H1 (cell line): Measurements from ENCODE around the gene C1QTNF1. TPM values are rescaled to one million over a fixed set of nuclear protein-coding genes. Genes with fewer than 3 reads are reported as not detected.

Source experiments
- CTCF ChIA-PET: fragments of 300-600 bp; sonication (Branson Sonifier 250); formaldehyde crosslinking; loops from one replicate; lab custom pipeline; 2021; ENCODE audit not compliant: partially characterized antibody; lab: Charles Lee
- POLR2A ChIA-PET: fragments of 300-600 bp; sonication (Branson Sonifier 250); formaldehyde crosslinking; loops from one replicate; lab custom pipeline; 2021; ENCODE audit warnings: inconsistent platforms; ENCODE audit not compliant: partially characterized antibody; lab: Charles Lee
- DNase-seq, 2 experiments: peaks; one replicate each; pipeline versions ENCODE4 v3.0.0 to v3.0.0-alpha.2; 2010 to 2022; ENCODE audit warnings: low spot score in 2 of 2, low read depth in 1 of 2, mixed read lengths in 1 of 2
- FAIRE-seq: peaks from 2 replicates; lab custom pipeline; 2011; peaks lifted over from hg19 to GRCh38; lab: Jason Lieb, UNC
- H2AFZ ChIP-seq: 2 replicates; pipeline ENCODE4 v1.8.1; 2012; ENCODE audit warnings: low read length, inconsistent platforms
- H2AK5ac ChIP-seq: 2 replicates; pipeline ENCODE4 v1.6.1; 2013; ENCODE audit warnings: low read depth, low read length
- H2BK120ac ChIP-seq: replicated peaks from 2 replicates; pipeline ENCODE3; 2013; ENCODE audit warnings: low read depth, low read length, inconsistent platforms
- H2BK12ac ChIP-seq: 2 replicates; pipeline ENCODE4 v1.6.1; 2013; ENCODE audit warnings: low read depth, low read length
- H2BK15ac ChIP-seq: 2 replicates; pipeline ENCODE4 v1.6.1; 2013; ENCODE audit warnings: low read length
- H2BK20ac ChIP-seq: 2 replicates; pipeline ENCODE4 v1.6.1; 2013; ENCODE audit warnings: low read length
- H2BK5ac ChIP-seq: 2 replicates; pipeline ENCODE4 v1.6.1; 2013; ENCODE audit warnings: low read depth, low read length
- H3K14ac ChIP-seq: 2 replicates; pipeline ENCODE4 v1.6.1; 2013; ENCODE audit warnings: inconsistent platforms; ENCODE audit not compliant: insufficient read length
- H3K18ac ChIP-seq: 2 replicates; pipeline ENCODE4 v1.6.1; 2013; ENCODE audit warnings: low read length; ENCODE audit errors: extremely low read depth
- H3K23ac ChIP-seq: 2 replicates; pipeline ENCODE4 v1.6.1; 2013; ENCODE audit warnings: inconsistent platforms; ENCODE audit not compliant: insufficient read length
- H3K23me2 ChIP-seq: 2 replicates; pipeline ENCODE4 v1.6.1; 2013; ENCODE audit warnings: low read depth, low read length
- H3K27ac ChIP-seq: 2 replicates; pipeline ENCODE4 v1.6.1; 2011; ENCODE audit warnings: low read depth, low read length, inconsistent platforms
- H3K27me3 ChIP-seq, 4 experiments: replicated peaks in 1 of 4; 1 replicate in 1 of 4; 2 replicates in 3 of 4; pipeline versions ENCODE4 v1.6.1 to v1.8.1; 2011 to 2013; ENCODE audit warnings: low read length in 3 of 4, mild to moderate bottlenecking in 3 of 4, inconsistent platforms in 2 of 4, mixed read lengths in 2 of 4, moderate library complexity in 1 of 4; ENCODE audit not compliant: control insufficient read depth in 3 of 4, insufficient read depth in 3 of 4; ENCODE audit errors: extremely low read depth in 1 of 4
- H3K36me3 ChIP-seq, 4 experiments: 2 replicates each; pipeline versions ENCODE4 v1.6.1 to v1.8.1; 2011 to 2013; ENCODE audit warnings: mild to moderate bottlenecking in 4 of 4, low read length in 3 of 4, moderate library complexity in 2 of 4, control low read depth in 1 of 4, inconsistent platforms in 1 of 4; ENCODE audit not compliant: insufficient read depth in 4 of 4, control insufficient read depth in 2 of 4
- H3K4ac ChIP-seq: replicated peaks from 2 replicates; pipeline ENCODE3; 2013; ENCODE audit warnings: low read length, low read depth, mixed read lengths, inconsistent platforms; ENCODE audit not compliant: insufficient read length
- H3K4me1 ChIP-seq, 4 experiments: replicated peaks in 1 of 4; 1 replicate in 1 of 4; 2 replicates in 3 of 4; pipeline versions ENCODE4 v1.6.1 to v1.8.1; 2011 to 2013; ENCODE audit warnings: low read length in 3 of 4, inconsistent platforms in 2 of 4, mixed read lengths in 1 of 4; ENCODE audit not compliant: insufficient read depth in 4 of 4, control insufficient read depth in 3 of 4
- H3K4me2 ChIP-seq, 2 experiments: 2 replicates each; pipeline versions ENCODE4 v1.6.1 to v1.8.1; 2011 to 2013; ENCODE audit warnings: low read depth in 2 of 2, low read length in 2 of 2, control low read depth in 1 of 2, inconsistent platforms in 1 of 2, mild to moderate bottlenecking in 1 of 2; ENCODE audit not compliant: insufficient read depth in 1 of 2
- H3K4me3 ChIP-seq, 4 experiments: fragments of 200-600, 300-600 bp in 1 of 4; sonication (generic), shearing (Covaris generic), sonication (Bioruptor Twin) in 1 of 4; 2 replicates each; pipeline versions ENCODE4 v1.5.1 to v1.8.1; 2011 to 2016; ENCODE audit warnings: low read length in 4 of 4, low read depth in 3 of 4, control low read depth in 2 of 4, inconsistent platforms in 2 of 4, mild to moderate bottlenecking in 2 of 4, mixed read lengths in 1 of 4, moderate library complexity in 1 of 4; ENCODE audit not compliant: insufficient read depth in 2 of 4; ENCODE audit errors: extremely low read depth in 1 of 4
- H3K56ac ChIP-seq: replicated peaks from 2 replicates; pipeline ENCODE3; 2013; ENCODE audit warnings: low read depth, mild to moderate bottlenecking, mixed read lengths, low read length, inconsistent platforms; ENCODE audit not compliant: insufficient read length
- H3K79me1 ChIP-seq: 2 replicates; pipeline ENCODE4 v1.6.1; 2013; ENCODE audit warnings: low read depth, low read length, control low read depth
- H3K79me2 ChIP-seq, 2 experiments: 2 replicates each; pipeline versions ENCODE4 v1.6.1 to v1.8.1; 2012 to 2013; ENCODE audit warnings: low read length in 2 of 2, mild to moderate bottlenecking in 2 of 2, inconsistent platforms in 1 of 2; ENCODE audit not compliant: insufficient read depth in 2 of 2, control insufficient read depth in 1 of 2
- H3K9ac ChIP-seq, 4 experiments: replicated peaks in 1 of 4; 1 replicate in 1 of 4; 2 replicates in 3 of 4; pipeline versions ENCODE4 v1.6.1 to v1.8.1; 2011 to 2013; ENCODE audit warnings: low read depth in 3 of 4, low read length in 3 of 4, control low read depth in 2 of 4, mild to moderate bottlenecking in 2 of 4, moderate library complexity in 2 of 4, inconsistent platforms in 1 of 4; ENCODE audit errors: extremely low read depth in 1 of 4
- H3K9me3 ChIP-seq, 2 experiments: 2 replicates each; pipeline versions ENCODE4 v1.6.1 to v1.8.1; 2012 to 2013; ENCODE audit warnings: mild to moderate bottlenecking in 2 of 2, moderate library complexity in 2 of 2, control low read depth in 1 of 2, inconsistent platforms in 1 of 2, low read depth in 1 of 2, low read length in 1 of 2, mixed read lengths in 1 of 2; ENCODE audit not compliant: insufficient read depth in 2 of 2
- H4K20me1 ChIP-seq, 2 experiments: replicated peaks in 1 of 2; 2 replicates each; pipeline versions ENCODE3 to v1.8.1; 2011 to 2013; ENCODE audit warnings: inconsistent platforms in 2 of 2, low read length in 2 of 2, mild to moderate bottlenecking in 1 of 2; ENCODE audit not compliant: insufficient read depth in 2 of 2, control insufficient read depth in 1 of 2
- H4K5ac ChIP-seq: 2 replicates; pipeline ENCODE4 v1.6.1; 2013; ENCODE audit warnings: low read length, low read depth, mixed read lengths, inconsistent platforms; ENCODE audit not compliant: insufficient read length
- H4K8ac ChIP-seq: 2 replicates; pipeline ENCODE4 v1.8.0; 2013; ENCODE audit warnings: mild to moderate bottlenecking, moderate library complexity, low read length, inconsistent platforms; ENCODE audit not compliant: insufficient read depth; ENCODE audit errors: extremely low read depth
- H4K91ac ChIP-seq: replicated peaks from 2 replicates; pipeline ENCODE3; 2013; ENCODE audit warnings: low read length, mixed read lengths, inconsistent platforms; ENCODE audit not compliant: insufficient read length
- BCL11A ChIP-seq, 2 experiments: IDR thresholded peaks; one replicate each; pipeline ENCODE4 v1.6.1; 2011; ENCODE audit warnings: low read depth in 2 of 2, low read length in 2 of 2, mild to moderate bottlenecking in 2 of 2
- CREB1 ChIP-seq: IDR thresholded peaks from 2 replicates; pipeline ENCODE4 v1.6.1; 2012; ENCODE audit warnings: inconsistent platforms
- POU5F1 ChIP-seq: IDR thresholded peaks from 2 replicates; pipeline ENCODE4 v1.6.1; 2011; ENCODE audit warnings: low read depth, mild to moderate bottlenecking, low read length, moderate library complexity
- WGBS, 2 experiments: shearing (Covaris generic) in 1 of 2; methylation state at CpG; one replicate each; pipeline versions ENCODE4 v1.1.6 to v1.1.7; 2013 to 2015; ENCODE audit warnings: low lambda C conversion rate in 2 of 2, mixed read lengths in 2 of 2, inconsistent platforms in 1 of 2, low coverage in 1 of 2, missing lambda C conversion rate in 1 of 2; ENCODE audit not compliant: insufficient replicate concordance in 2 of 2, insufficient coverage in 1 of 2, insufficient read length in 1 of 2; ENCODE audit errors: extremely low coverage in 1 of 2, missing lambda C conversion rate in 1 of 2; 5-methylcytosine and 5-hydroxymethylcytosine counted together
- polyA plus RNA-seq, 7 experiments: library from polyadenylated mRNA; depleted of rRNA in 3 of 7; stranded (reverse) in 5 of 7; unstranded in 2 of 7; fragments of >200 nt in 5 of 7; fragments of 200-250 nt in 2 of 7; gene quantifications; 1 replicate in 5 of 7; 2 replicates in 1 of 7; 4 replicates in 1 of 7; pipeline versions ENCODE4 v1.2.1 to v1.2.3, GENCODE V29; 2011 to 2013; ENCODE audit warnings: missing spikeins in 2 of 7, mixed read lengths in 2 of 7
- total RNA-seq: library from RNA; stranded (reverse); fragmentation: NEBNext Ultra II Directional; extraction: Animal tissue kit (Norgen Biotek cat#: 25700); gene quantifications from 2 replicates; pipeline ENCODE4 v1.2.1, GENCODE V29; 2021

Gene C1QTNF1
- total and polyA plus RNA-seq, 2 of the 8 experiments (the other 6 are each of a cell fraction or from before 2014, with no cell fraction given): 1.5 to 2.5 TPM

DNA sequence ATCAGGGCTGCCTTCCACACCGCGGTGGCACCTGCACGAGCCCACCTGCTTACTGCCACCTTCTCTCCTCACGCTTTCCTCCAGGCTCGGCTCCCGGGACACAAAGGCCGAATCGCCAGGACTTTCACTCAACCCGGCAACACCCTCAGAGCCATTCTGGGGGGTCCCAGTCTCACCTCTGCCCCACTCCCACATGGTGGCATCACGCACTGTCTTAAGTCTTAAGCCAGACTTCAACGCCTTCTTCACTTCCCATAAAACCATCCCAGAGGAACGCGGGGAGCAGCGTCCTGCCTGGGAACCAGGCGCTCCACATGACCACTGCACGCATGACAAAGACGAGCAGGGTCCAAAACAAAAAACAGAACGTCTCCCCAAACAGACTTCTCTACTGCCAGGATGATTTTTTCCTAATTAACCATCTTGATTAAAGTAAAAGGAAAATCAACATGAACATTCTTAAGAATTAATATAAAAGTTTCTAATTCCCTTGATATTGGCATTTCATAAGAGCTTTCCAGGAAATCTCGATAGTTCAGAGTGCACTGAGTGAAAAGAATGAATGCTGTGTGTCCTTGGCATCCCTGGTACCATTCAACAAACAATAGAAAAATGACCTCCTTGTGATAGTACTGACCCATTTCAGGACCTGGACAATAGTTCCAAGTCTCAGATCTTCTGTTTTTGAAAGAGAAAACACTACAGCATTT, 17.0 kb upstream of the C1QTNF1 start:
- Histone ChIP-seq H3K4me1 (peaks cover 0 to 10% (median 7%) of the 10 kb centered on the region in 4 experiments; a peak in 6 of 7 replicates), H4K5ac (no peak overlapping the region), H3K27me3 (peaks cover 28 to 62% (median 60%) of the 10 kb centered on the region in 4 experiments), H2BK5ac (no peak overlapping the region), H2BK20ac (no peak overlapping the region), H3K79me2 (peaks cover 0 to 7% of the 10 kb centered on the region in 2 experiments; a peak in 1 of 4 replicates), H3K9ac (no peak overlapping the region), H3K4me3 (no peak overlapping the region), H3K36me3 (no peaks in the 10 kb centered on the region), H3K4me2 (no peak overlapping the region; a peak in 1 of 4 replicates), H3K27ac (no peak overlapping the region), H2AK5ac (no peak overlapping the region), H3K9me3 (no peaks in the 10 kb centered on the region; a peak in 1 of 4 replicates), H3K18ac (no peak overlapping the region), H2BK120ac (no peak overlapping the region), H2AFZ (no peak overlapping the region), H4K91ac (no peak overlapping the region), H3K56ac (no peak overlapping the region), H3K4ac (no peak overlapping the region), H4K8ac (no peak overlapping the region; the same call in 1 of the 2 replicates), H4K20me1 (peaks cover 40 to 47% of the 10 kb centered on the region in 2 experiments), H3K14ac (no peak overlapping the region), H3K79me1 (peaks cover 19% of the 10 kb centered on the region), H3K23me2 (peaks cover 7% of the 10 kb centered on the region), H2BK12ac (no peak overlapping the region), H2BK15ac (no peak overlapping the region), H3K23ac (no peak overlapping the region)
- ChIA-PET CTCF (interaction anchor here (1.6 kb wide), 1 partner anchor 39 kb away, joined by 6 read pairs; no protein-coding TSS in a partner anchor), POLR2A (no interaction called here)
- DNase-seq (no peak), FAIRE-seq (no peak)
- 66% methylated on average over 19 of the region's 19 CpGs; no CpG with 5 or more reads in 1 of the 2 experiments for WGBS, 2 experiments
- TF ChIP-seq CREB1 (no peak), POU5F1 (peak; percentile 95), BCL11A (IDR thresholded peaks at IDR 0.05; ENCODE audit: low read depth in 2 of 2, low read length in 2 of 2) (no peak)
